CD4-positive, alpha-beta T cell treated with Interleukin-4 for 1 hour (primary cell): ENCODE results near the gene GALNT10.
A peak's percentile ranks its signal among the peaks of the same experiment; 100 is the strongest.
"Not testable (repeated sequence)": the region's sequence is repeated elsewhere in the genome, so short reads cannot be mapped to it uniquely, and the experiment has no call there.

ENCODE experiments used
- DNase-seq, 2 donors: peaks; one replicate each; pipeline ENCODE4 v3.0.0-alpha.2; 2020 to 2022

The GALNT10 gene

DNA sequence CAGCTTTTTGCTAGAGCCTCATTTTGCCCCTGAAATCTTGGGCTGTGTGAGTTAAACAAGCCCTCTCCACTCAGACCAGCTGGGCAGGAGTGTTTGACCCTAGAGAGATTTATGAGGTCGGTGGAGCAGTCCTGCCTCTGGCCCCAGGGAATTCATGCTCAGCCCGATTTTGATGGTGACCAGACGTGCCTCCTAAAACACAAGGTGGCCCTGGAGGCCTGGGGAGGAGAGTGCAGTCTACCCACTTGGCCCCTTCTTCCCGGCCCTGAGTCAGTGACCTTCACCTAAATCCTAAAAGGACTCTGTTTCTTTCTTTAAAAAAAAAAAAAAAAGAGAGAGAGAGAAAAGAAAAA lies 168.7 kb downstream of the GALNT10 start:
- no peak for DNase-seq

DNA sequence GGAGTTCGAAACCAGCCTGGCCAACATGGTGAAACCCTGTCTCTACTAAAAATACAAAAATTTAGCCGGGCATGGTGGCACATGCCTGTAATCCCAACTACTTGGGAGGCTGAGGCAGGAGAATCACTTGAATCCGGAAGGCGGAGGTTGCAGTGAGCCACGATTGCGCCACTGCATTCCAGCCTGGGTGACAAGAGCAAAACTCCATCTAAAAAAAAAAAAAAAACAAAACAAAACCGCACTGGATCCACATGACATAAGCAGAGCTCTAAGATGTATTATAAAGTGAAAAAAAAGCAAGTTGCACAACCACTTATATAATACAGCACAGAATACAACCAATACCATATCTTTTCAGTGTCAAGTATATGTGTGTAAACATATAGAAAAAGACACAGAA lies 169.7 kb downstream of the GALNT10 start:
- DNase-seq, result not testable (repeated sequence)

GRCh38 chr5:154363411-154363810 lies 172.9 kb downstream of the GALNT10 start:
- no peak for DNase-seq

GRCh38 chr5:154364771-154365170 lies 174.2 kb downstream of the GALNT10 start:
- no peak for DNase-seq

DNA sequence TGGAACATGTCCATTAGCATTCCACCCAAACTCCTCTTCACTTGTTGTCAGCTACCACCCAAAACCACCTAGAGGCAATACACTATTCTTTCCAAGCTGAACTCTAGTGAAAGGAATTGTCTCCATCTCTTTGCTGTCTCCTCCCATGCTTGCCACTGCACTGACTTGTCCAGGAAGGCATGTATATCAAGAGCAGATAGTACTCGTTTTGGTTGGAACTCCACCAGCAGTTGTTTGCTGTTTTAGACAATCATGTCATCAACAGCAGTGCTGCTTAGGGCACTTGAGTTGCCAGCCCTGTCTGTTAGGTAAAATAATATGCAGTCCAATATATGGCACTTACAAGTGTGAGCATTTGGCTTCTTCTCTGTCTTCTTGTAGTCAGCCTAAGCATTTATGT lies 175.3 kb downstream of the GALNT10 start:
- no peak for DNase-seq

DNA sequence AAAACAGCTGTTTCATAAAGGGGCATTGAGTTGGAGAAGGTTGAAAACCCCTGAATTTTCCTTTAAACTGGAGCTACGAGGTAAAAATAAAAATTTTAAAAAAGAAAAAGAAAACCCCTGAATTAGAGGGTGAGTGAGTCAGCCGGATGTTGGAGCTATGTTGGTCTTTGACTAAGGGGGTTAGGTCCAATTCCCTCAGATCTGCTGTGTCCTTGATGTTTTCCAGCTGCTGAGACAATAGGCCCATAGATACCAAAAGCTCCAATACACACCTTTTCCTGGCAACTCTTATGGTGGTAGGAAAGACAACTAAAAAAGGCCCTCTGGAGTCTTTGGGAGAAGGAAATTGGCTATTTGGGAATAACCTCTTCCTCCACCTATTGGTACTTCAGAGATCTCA lies 175.8 kb downstream of the GALNT10 start:
- DNase-seq, result no peak

GRCh38 chr5:154367101-154367500 lies 176.6 kb downstream of the GALNT10 start:
- DNase-seq, result no peak

DNA sequence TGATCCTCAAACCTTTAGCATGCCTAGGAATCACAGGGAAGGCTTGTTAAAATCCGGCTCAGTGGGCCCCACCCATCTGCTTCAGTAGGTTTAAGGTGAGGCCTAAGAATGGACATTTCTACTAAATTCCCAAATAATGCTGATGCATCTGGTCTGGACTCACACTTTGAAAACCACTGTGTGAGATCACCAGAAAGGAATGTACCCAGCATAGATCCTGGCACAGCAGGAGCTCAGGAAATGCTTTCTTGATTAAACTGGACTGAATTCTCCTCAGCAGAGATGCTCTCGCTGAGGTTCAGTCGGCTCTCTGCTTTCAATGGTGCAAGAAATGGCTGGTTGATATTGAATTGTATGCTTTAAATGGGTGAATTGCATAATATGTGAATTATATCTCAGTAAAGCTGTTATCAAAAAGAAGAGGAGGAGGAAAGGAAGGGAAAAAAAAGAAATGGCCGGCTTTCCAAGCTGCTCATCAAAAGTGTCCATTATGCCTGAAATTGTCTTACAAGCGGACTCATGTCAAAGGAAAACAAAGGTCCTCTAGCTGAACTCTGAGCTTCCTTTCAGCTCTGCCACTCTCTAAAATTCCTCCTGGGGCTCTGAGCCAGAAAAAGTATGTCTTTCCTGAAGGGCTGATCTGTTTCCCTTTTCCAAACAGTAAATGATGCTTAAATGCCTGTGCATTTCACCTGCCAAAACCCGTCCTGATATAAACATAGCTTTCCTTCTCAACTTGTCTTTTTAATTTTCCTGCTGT lies 177.7 kb downstream of the GALNT10 start:
- DNase-seq, result no peak

GRCh38 chr5:154369682-154370081 lies 179.1 kb downstream of the GALNT10 start:
- no peak for DNase-seq

- DNase-seq, result no peak
Measured at GRCh38 chr5:154370119-154370518, 179.6 kb downstream of the GALNT10 start.

DNA sequence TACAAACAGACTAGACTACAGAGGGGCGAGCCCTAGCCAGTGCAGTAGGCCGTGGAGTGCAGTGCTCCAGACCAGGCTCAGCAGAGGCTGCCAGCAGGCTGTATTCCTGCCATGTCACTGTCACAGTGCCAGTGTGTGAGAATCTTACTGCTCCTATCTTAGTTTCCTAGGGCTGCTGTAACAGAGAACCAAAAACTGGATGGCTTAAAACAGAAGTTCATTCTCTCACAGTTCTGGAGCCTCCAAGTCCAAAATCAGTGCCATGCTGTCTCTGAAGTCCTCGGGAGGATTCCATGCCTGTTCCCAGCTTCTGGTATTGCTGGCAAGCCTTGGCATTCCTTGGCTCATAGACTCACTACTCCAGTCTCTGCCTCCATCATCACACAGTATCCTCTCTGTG lies 180.3 kb downstream of the GALNT10 start:
- no peak for DNase-seq

DNA sequence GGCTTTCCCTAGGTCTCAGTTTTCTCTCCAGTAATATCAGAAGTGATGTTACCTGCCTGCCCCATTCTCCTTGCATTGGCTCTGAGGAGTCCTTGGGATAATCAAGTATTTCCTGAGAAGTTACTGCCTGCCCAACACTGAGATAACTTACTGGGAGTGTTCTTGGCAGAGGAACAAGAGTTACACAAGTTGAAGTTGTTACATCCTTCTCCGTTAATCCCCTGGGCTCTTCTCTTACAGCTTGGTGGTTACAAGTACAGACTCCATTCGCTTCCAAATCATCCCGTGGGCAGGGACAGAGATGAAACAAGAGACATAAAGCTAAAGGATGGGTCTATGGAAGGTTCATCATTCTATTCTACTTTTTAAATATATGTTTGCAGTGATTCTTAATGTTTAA lies 181.2 kb downstream of the GALNT10 start:
- DNase-seq, result no peak

GRCh38 chr5:154372661-154373060 lies 182.1 kb downstream of the GALNT10 start:
- DNase-seq, result no peak

GRCh38 chr5:154373326-154373725 lies 182.8 kb downstream of the GALNT10 start:
- no peak for DNase-seq

- DNase-seq, result no peak
Measured at GRCh38 chr5:154373729-154374179, 183.2 kb downstream of the GALNT10 start.

DNA sequence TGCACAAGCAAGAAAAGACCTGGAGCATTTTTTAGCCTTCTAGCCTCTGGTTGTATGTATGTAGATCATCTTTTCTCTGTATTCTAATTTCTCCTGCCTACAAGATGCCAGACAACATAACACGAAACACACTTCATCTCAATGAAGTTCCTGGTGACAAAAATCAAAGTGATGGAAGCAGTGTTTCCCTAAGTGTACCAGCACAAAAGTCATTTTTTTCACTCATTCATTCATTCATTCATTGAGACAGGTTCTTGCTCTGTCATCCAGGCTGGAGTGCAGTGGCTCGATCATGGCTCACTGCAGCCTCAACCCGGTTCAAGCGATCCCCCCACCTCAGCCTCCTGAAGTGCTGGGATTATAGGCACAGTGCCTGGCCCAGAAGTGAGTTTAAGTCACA lies 183.7 kb downstream of the GALNT10 start:
- no peak for DNase-seq

DNA sequence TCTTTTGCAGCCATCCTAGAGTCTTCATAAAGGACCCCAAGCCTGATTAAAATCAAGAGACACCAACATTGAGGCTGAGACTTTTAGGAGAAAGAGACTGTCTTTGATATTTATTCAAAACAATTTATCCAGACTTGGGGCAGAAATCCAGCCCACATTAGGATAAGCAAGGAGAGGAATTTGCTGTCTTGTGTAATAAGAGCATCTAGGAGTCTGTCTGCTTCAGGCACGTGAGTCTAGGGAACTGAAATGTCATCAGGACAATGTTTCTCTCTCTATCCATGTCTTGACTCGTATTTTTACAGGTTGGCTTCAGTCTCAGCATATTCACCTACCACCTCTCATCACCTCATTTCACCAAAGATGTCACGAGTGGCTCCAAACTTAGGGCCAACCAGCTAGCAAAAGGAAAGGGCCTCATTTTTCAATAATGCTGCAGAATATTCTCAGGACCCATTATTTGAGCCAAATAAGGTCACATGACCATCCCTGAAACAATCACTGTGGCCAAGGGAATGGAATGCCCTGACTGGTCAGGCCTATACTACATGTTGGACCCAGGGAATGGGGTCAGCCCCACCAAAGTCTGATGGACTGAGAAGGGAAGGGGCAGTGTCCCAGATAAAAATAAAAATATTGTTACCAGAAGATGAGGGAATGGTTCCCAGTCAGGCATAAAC lies 184.9 kb downstream of the GALNT10 start:
- no peak for DNase-seq

DNA sequence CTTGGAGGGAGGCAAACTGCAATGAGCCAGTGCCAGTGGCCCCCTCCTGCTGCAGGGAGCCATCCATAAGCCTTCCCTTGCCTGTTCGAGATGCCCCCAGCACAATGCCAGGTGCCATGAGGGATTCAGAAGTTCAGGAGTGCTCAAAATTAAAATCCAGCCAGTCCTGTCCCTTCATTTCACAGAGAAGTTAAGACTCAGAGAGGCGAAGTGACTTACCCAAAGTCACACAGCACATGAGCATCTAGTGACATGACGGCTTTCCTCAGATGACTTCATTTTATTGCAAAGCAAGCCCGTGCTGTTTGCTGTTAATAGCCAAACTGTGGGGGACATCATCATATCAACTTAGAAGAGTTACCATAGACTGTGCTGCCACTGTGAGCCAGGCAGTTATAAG lies 185.9 kb downstream of the GALNT10 start:
- DNase-seq, result no peak

DNA sequence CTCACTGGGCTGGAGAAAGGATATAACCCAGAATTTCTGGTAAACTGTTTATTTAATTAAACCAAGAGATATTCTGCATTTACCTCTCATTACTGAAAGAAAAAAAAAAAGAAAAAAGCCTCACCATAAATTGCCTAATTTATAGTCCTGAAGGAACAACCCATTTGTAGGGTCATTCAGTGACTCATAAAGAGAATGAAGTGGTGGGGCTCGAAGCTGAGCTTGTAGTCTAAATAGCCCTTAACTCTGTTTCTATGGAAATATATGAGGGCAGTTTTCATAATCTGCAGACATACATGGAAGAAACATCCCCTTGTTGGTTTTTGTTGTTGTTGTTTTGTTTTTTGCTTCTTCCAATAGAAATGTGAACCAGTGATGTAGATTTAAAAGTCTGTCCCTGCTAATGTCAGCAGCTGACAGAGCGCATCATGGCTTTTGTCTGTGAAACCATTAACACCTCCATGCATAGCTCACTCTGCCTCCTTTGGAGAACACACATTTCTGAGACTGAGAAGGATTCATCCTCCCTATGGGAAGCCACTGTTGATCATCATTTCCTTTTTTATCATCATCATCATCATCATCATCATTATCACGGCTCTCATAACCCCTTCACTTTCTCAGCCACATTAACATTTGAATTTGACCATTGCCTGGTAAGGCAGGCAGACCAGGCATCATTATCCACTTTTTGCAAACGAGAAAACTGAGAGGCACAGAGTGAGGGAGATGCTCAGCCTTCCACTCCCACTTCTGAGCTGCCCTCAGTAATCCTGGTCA lies 187.4 kb downstream of the GALNT10 start:
- DNase-seq, result no peak

DNA sequence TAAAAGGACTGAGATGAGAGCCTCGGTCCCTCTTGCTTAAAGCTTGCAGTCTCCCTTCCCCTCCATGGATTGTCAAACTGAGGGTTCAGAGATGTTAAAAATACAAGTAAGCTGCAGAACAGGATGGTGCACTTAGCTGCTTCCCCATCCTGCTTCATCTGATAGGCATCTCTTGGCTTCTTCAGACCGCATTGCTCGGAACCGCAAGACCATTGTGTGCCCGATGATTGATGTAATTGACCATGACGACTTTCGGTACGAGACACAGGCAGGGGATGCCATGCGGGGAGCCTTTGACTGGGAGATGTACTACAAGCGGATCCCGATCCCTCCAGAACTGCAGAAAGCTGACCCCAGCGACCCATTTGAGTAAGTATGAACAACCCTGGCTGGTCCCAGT lies 189.7 kb downstream of the GALNT10 start:
- DNase-seq, result no peak

- peak; percentile 36 to 58 for DNase-seq
Measured at GRCh38 chr5:154384480-154385235, 194.1 kb downstream of the GALNT10 start.

DNA sequence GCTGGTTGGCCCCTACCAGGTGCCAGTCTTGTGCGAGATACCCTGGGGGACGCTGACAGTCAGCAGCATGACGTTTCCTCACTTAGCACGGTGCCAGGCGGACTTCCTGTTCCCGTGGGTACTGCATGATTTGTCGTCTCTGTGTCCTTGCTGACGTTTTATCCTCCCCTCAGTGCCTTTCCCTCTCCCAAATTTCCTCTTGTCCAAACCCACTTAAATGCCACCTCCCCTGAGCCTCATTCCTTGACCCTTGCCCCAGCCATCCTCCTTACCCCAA lies 194.6 kb downstream of the GALNT10 start:
- DNase-seq, result peak; percentile 35 to 49

DNA sequence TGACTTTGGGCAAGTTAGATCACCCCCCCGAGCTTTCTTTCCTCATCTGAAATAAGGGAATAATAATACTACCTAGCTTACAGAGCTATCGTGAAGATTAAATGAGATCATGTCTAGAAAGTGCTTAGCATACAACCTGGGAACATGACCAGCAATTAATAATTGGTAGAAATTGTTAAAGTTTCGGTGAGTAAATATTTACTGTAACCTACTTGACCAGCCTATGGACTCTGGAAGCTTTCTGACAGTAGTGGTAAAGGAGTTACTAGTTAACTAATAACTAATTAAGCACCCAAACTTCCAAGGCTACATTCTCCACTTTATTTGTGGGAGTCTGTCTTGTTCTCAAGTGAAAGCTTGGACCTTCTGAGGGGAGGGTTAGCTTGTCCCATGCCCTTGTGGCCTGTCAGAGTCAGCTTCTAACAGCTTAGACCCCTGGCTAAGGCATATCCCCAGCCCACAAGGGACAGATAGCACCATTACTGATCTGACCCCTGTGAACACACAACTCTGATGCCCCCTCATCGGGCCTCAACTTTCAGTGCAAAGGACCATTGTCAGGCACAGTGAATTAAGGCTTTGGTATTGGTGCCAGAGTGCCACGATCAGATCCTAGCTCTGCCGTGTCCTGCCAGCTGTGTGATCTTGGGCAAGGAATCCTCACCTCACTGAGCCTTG lies 196.6 kb downstream of the GALNT10 start:
- DNase-seq, result no peak
